ENCODE results near the gene VAPB.
"Not testable (repeated sequence)": the region's sequence is repeated elsewhere in the genome, so short reads cannot be mapped to it uniquely, and the experiment has no call there.

Gene VAPB

GRCh38 chr20:58408603-58409246 lies 19.7 kb downstream of the VAPB start:
- no peak for TF ChIP-seq ZNF274 (IDR thresholded peaks at IDR 0.05; ENCODE audit: low read depth, low read length)
- no peak overlapping the region for H3K4me3 ChIP-seq (ENCODE audit: low read length)

DNA sequence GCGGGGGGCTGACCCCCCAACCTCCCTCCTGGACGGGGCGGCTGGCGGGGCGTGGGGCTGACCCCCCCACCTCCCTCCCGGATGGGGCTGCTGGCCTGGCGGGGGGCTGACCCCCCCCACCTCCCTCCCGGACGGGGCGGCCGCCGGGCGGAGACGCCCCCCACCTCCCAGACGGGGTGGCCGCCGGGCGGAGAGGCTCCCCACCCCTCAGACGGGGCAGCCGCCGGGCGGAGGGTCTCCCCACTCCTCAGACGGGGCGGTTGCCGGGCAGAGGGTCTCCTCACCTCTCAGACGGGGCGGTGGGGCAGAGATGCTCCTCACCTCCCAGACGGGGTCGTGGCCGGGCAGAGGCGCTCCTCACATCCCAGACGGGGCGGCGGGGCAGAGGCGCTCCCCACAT lies 25.2 kb downstream of the VAPB start:
- H3K4me3 ChIP-seq (ENCODE audit: low read length): not testable (repeated sequence)

- H3K4me3 ChIP-seq (ENCODE audit: low read length): not testable (repeated sequence)
These were observed 25.8 kb downstream of the VAPB start for GRCh38 chr20:58414786-58415185.

- H3K4me3 ChIP-seq (ENCODE audit: low read length): no peak overlapping the region
- no peak for TF ChIP-seq ZNF274 (IDR thresholded peaks at IDR 0.05; ENCODE audit: low read depth, low read length)
These were observed 27.0 kb downstream of the VAPB start for GRCh38 chr20:58416057-58416456.

DNA sequence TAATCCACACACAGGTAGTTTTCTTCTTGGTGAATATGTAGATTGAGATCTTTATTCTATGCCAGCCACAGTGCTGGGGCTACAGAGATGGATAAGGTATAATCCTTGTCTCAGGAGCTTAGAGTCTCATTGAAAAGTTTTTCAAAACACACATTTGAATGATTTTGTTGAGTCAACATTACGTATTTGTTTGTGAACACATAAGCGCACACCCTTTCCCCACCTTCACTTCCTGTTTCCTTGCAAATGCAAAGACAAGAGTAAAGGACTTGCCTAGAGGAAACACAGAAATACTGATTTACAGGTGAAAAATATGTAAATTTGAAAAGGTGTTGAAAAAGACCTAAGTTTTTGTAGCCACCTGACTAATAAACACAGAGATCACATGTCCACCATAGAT lies 27.8 kb downstream of the VAPB start:
- no peak for TF ChIP-seq ZNF274 (IDR thresholded peaks at IDR 0.05; ENCODE audit: low read depth, low read length)
- H3K4me3 ChIP-seq (ENCODE audit: low read length): no peak overlapping the region

DNA sequence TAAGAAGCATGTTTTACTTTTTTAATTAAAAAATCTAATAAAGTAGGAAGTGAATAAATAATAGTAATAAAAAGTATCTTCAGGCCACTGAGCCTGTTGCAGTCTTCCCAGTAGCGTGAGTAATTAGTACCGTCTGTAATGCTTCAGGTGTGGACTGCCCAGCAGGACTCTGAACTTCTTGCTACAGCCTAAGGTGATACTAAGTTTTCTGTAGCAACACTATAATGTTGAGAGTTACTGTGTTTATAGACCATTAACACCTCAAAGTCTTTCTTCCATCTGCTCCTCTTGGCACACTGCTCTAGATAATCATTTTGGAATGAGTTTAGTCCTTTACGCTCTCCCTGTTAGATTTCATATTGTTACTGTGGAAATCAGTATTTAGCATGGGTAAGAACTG lies 28.4 kb downstream of the VAPB start:
- no peak for TF ChIP-seq ZNF274 (IDR thresholded peaks at IDR 0.05; ENCODE audit: low read depth, low read length)
- H3K4me3 ChIP-seq (ENCODE audit: low read length): no peak overlapping the region

DNA sequence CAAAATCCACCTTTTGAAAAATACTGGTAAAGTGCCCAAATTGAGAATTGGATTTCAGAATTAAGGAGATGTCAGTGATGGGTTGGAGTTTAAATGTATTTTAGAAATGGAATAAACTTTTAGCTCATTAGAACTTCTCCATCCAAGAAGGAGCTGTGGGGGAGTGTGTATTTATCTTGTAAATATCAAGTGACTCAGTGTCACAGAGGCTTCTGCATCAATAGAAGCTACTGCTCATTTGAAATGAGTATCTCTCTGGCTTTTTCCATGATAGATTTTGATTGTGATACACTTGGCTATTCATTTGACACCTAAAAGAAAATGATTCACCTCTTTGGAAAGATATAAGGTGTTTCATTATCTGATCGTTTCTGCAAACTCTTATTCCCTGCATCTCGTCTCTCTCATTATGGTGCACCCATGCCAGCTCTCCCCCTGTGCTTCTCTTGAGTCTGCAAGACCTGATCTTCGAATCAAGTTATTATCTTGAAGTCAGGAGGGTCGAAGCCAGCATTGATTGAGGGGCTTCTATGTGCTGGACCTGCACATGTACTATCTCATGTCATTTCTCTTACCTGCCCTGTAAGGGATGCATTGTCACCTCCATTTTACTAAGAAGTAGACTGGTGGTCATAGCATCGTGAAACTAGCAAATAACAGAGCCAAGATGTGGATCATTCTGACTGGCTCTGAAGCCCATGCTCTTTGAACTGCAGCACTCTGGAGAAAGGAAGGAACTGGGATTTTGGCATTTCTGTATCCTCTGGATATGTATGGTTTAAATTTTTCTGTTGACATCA lies 30.1 kb downstream of the VAPB start:
- H3K4me3 ChIP-seq (ENCODE audit: low read length): no peak overlapping the region
- TF ChIP-seq ZNF274 (IDR thresholded peaks at IDR 0.05; ENCODE audit: low read depth, low read length): no peak

DNA sequence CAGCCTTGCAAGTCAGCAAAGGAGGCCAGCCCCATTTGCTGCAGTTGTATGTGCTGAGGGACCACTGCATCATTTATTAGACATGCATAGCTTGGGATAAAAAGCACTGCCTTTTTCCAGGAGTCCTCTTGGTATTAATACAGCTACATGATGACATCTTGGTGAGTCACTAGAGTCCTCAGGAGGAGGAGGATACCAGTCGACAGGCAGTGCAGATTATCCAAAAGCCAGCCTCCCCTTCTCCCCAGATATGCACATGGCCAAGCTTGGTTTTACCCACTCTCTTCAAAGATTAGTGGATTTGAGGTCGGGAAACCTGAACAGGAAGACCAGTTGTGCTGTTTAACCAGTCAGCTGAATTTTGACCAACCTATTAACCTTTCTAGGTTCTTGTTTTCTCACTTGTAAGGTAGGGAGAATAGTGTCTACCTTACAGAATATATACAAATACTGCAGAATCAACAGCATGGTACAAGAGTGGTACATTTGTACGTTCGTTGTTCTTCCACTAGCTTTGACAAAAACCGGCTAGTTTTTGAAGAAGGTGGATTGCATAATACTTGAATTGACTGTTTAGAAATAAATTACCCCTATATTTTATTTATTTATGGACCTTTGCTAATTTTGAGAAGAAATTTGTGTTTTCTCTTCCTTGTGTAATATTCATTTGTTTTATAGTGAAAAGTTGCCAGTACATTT lies 31.9 kb downstream of the VAPB start:
- no peak for TF ChIP-seq ZNF274 (IDR thresholded peaks at IDR 0.05; ENCODE audit: low read depth, low read length)

DNA sequence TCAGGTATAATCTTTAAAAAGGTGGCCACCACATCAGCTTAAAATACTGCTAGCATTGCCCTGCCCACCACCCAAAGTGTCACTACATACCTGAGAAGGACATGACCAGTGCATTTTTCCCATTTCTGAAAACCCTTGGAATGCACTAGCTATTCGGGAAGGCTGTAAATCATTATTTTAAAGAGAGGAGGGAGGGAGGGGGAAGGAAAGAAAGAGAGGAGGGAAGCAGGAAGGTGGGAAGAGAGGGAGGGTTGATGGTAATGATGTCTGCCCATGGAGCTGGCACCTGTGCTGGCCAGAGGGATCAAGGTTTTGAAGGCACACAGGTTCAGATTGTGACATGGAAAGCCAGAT lies 32.4 kb downstream of the VAPB start:
- TF ChIP-seq ZNF274 (IDR thresholded peaks at IDR 0.05; ENCODE audit: low read depth, low read length): no peak
- no peak overlapping the region for H3K4me3 ChIP-seq (ENCODE audit: low read length)

More for the DNA sequence above, 31.9 kb downstream of the VAPB start:
- H3K4me3 ChIP-seq (ENCODE audit: low read length): no peak overlapping the region

DNA sequence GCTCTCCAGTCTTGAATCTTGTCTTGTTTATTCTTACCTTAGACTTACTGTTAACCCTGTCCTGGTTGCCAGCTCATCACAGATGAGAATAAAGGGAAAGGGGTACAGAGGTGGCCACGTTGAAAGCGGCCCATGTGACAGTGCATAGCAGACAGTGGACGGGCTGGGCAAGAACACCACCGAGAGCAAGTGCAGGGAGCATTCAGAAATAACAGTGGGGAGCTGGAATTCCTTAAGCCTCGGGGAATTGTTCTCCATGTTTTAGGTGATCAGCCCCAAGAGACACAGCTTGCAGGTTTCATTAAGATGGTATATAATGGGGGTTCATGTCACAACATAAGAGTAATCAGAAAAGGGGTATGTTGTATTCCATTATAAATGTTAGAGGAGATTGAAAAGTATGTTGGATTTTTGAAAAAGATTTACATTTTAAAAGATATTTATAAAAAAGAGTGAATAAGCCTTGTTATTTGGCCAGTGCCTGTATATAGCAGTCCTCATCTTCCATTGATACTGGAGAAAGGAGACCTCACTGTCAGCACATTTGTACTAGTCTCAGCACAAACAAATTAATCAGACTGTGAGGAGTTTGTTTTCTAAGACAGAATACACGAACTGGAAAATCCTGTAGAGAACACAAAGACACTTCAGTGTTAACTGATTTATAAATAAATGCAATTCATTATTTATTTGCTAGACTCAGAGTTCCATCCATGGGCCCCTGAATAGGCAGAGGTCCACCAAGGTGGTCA lies 35.4 kb downstream of the VAPB start:
- no peak for TF ChIP-seq ZNF274 (IDR thresholded peaks at IDR 0.05; ENCODE audit: low read depth, low read length)
- H3K4me3 ChIP-seq (ENCODE audit: low read length): no peak overlapping the region

DNA sequence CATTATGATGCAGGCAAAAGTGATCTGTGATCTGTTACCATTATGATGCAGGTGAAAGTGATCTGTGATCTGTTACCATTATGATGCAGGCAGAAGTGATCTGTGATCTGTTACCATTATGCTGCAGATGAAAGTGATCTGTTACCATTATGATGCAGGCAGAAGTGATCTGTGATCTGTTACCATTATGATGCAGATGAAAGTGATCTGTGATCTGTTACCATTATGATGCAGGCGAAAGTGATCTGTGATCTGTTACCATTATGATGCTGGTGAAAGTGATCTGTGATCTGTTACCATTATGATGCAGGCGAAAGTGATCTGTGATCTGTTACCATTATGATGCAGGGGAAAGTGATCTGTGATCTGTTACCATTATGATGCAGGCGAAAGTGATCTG lies 38.5 kb downstream of the VAPB start:
- H3K4me3 ChIP-seq (ENCODE audit: low read length): not testable (repeated sequence)

DNA sequence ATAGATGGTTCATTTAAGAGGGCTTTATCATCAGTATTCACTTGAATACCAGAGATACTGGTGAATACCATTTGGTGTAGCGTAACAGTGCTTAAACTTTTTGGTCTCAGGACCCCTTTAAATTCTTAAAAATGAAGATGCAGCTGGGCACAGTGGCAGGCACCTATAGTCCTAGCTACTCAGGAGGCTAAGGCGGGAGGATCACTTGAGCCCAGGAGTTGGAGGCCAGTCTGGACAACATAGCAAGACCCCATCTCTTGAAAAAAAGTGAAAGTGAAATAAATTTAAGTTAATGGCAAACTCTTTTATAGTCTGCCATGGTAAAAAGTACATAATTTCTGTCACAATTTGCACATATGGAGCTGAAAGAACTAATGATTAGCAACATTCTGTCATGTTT lies 39.3 kb downstream of the VAPB start:
- no peak for TF ChIP-seq ZNF274 (IDR thresholded peaks at IDR 0.05; ENCODE audit: low read depth, low read length)
- no peak overlapping the region for H3K4me3 ChIP-seq (ENCODE audit: low read length)

GRCh38 chr20:58429303-58429702 lies 40.3 kb downstream of the VAPB start:
- H3K4me3 ChIP-seq (ENCODE audit: low read length): no peak overlapping the region
- TF ChIP-seq ZNF274 (IDR thresholded peaks at IDR 0.05; ENCODE audit: low read depth, low read length): no peak

DNA sequence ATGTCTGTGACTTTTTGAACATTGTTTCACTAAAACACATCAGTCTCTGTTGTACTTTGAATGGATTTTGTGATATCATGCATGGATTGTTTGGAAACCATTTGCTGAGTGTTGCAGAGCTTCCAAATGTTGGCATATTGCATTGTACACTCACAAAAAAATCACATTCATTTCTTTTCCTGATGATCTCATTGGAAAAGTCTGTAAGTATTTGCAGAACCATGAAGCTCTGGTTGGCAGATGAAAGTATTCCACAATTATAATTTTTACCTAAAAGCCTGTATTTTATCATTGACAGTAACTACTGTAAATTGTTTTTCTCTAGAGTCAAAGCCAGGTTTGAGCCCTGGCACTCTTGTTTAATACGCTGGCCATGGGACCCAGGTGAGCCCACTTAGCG lies 42.1 kb downstream of the VAPB start:
- no peak for TF ChIP-seq ZNF274 (IDR thresholded peaks at IDR 0.05; ENCODE audit: low read depth, low read length)
- H3K4me3 ChIP-seq (ENCODE audit: low read length): no peak overlapping the region
